Osteocyte (in vitro differentiated cells): ENCODE measurements around the gene EEF1AKMT1. TPM values are rescaled to one million over a fixed set of nuclear protein-coding genes. Genes with fewer than 3 reads are reported as not detected.

ENCODE experiments used
- DNase-seq: peaks from one replicate; pipeline ENCODE4 v3.0.0; 2021; ENCODE audit warnings: mixed read lengths; ENCODE audit not compliant: unreplicated experiment; ENCODE audit errors: extremely low spot score
- H3K27ac Mint-ChIP-seq: one replicate; pipeline ENCODE4 v1.8.0; 2021; ENCODE audit warnings: mild to moderate bottlenecking, mixed read lengths; ENCODE audit not compliant: unreplicated experiment
- H3K27me3 Mint-ChIP-seq: one replicate; pipeline ENCODE4 v1.8.0; 2021; ENCODE audit warnings: mixed read lengths; ENCODE audit not compliant: unreplicated experiment
- H3K36me3 Mint-ChIP-seq: one replicate; pipeline ENCODE4 v1.8.0; 2021; ENCODE audit warnings: mixed read lengths; ENCODE audit not compliant: unreplicated experiment
- H3K4me1 Mint-ChIP-seq: one replicate; pipeline ENCODE4 v1.8.0; 2021; ENCODE audit warnings: mixed read lengths; ENCODE audit not compliant: unreplicated experiment
- H3K4me3 Mint-ChIP-seq: one replicate; pipeline ENCODE4 v1.8.0; 2021; ENCODE audit warnings: mild to moderate bottlenecking, moderate library complexity, mixed read lengths; ENCODE audit not compliant: unreplicated experiment
- H3K9me3 Mint-ChIP-seq: one replicate; pipeline ENCODE4 v1.8.0; 2021; ENCODE audit warnings: mixed read lengths; ENCODE audit not compliant: unreplicated experiment
- CTCF ChIP-seq: fragments of 200-600 bp; sonication (generic); IDR thresholded peaks from 2 replicates; pipeline ENCODE4 v1.5.0; 2021; ENCODE audit warnings: antibody characterized with exemption, mild to moderate bottlenecking, moderate library complexity
- total RNA-seq: library from RNA; stranded (reverse); gene quantifications from 2 replicates; pipeline ENCODE4 v1.2.1, GENCODE V29; 2021

EEF1AKMT1 gene
- total RNA-seq, 1 donor from 2014 or later: 10.8 TPM

GRCh38 chr13:20778311-20778710 lies 4.5 kb upstream of the EEF1AKMT1 start:
- peaks cover 11% of the 10 kb centered on the region for H3K36me3 Mint-ChIP-seq
- no peak overlapping the region for H3K4me3 Mint-ChIP-seq
- DNase-seq: no peak
- H3K4me1 Mint-ChIP-seq: peaks cover 7% of the 10 kb centered on the region
- H3K9me3 Mint-ChIP-seq: no peaks in the 10 kb centered on the region
- H3K27me3 Mint-ChIP-seq: no peaks in the 10 kb centered on the region
- no peak overlapping the region for H3K27ac Mint-ChIP-seq
- TF ChIP-seq CTCF: no peak

GRCh38 chr13:20776751-20777150 lies 3.0 kb upstream of the EEF1AKMT1 start:
- H3K27ac Mint-ChIP-seq: no peak overlapping the region
- no peak overlapping the region for H3K4me3 Mint-ChIP-seq
- H3K4me1 Mint-ChIP-seq: peaks cover 19% of the 10 kb centered on the region
- H3K27me3 Mint-ChIP-seq: no peaks in the 10 kb centered on the region
- peaks cover 9% of the 10 kb centered on the region for H3K36me3 Mint-ChIP-seq
- H3K9me3 Mint-ChIP-seq: no peaks in the 10 kb centered on the region
- TF ChIP-seq CTCF: no peak
- no peak for DNase-seq

DNA sequence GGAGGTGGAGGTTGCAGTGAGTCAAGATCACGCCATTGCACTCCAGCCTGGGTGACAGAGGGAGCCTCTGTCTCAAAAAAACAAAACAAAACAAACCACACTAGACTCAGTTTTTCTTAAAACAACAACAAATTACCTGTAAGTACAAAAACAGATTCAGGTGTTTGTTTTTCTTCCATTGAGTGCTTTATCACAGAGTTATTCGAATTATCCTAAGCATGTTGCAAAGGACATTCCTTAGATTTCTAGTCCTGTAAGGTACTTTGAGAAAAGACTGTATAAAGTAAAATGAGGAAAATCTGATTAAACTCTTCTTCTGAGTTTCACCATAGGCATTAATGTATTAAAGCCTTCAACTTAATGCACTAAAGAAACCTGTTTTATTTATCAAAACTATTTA lies 2.2 kb upstream of the EEF1AKMT1 start:
- peaks cover 22% of the 10 kb centered on the region for H3K4me1 Mint-ChIP-seq
- H3K9me3 Mint-ChIP-seq: peaks cover 3% of the 10 kb centered on the region
- no peaks in the 10 kb centered on the region for H3K27me3 Mint-ChIP-seq
- no peak overlapping the region for H3K27ac Mint-ChIP-seq
- peaks cover 10% of the 10 kb centered on the region for H3K36me3 Mint-ChIP-seq
- no peak for DNase-seq
- H3K4me3 Mint-ChIP-seq: no peak overlapping the region
- no peak for TF ChIP-seq CTCF

DNA sequence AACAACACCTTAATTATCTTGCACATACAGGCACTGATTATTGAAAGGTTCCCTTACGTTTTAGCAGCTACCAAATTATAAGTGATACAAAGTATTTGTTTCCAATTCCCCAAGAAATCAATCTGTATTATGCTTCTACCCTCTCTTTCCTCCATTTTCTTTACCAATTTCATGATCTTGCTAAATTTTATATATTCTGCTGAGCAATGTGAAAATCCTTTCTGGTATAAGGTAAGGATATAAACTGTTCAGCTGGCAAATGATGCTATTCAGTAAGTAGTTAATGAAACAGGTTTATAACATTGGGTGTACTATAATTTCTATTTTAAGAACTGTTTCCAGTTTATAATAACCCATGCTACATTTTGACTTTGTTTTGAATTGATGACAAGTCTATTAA lies 985 bp upstream of the EEF1AKMT1 start:
- H3K36me3 Mint-ChIP-seq: peaks cover 16% of the 10 kb centered on the region
- no peak for TF ChIP-seq CTCF
- DNase-seq: no peak
- H3K27me3 Mint-ChIP-seq: no peaks in the 10 kb centered on the region
- H3K9me3 Mint-ChIP-seq: peaks cover 11% of the 10 kb centered on the region
- H3K4me3 Mint-ChIP-seq: peak overlapping the region; percentile 99
- H3K4me1 Mint-ChIP-seq: peaks cover 22% of the 10 kb centered on the region
- H3K27ac Mint-ChIP-seq: peak overlapping the region; percentile 47

DNA sequence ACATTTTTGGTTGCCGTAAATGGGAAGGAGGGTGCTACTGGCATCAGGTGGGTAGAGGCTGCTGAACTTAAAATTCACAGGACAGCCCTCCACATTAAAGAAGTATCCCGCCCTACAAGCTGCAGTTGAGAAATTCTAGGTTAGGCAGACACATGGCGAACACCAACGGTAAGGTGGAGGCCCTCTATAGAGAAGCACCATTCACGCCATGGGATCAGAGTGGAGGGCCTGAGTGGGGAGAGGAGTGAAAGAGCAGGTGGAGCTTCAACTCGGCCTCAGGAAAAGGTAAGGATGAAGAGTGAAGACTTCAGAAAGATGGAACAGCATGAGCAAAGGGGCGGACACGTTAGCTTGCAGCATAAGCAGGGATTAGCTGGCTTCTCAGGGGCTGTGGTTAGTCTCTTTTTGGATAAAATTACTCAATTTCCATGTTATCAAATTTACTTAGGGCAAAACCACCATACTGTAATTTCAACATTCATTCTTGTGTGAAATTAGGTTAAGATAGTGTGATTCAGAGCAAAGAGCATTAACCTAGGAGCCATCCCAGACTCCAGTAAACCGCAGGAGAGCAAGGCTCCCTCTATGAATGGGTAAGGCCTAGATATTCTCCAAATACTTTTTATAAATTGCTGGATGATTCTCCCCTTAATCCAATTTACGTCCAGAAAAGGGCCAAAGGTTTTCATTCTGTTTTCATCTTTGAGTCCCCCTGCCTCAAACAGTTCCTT lies 1.2 kb downstream of the EEF1AKMT1 start:
- peaks cover 34% of the 10 kb centered on the region for H3K36me3 Mint-ChIP-seq
- H3K4me3 Mint-ChIP-seq: peak overlapping the region; percentile 99
- TF ChIP-seq CTCF: no peak
- peaks cover 22% of the 10 kb centered on the region for H3K4me1 Mint-ChIP-seq
- no peaks in the 10 kb centered on the region for H3K27me3 Mint-ChIP-seq
- no peak for DNase-seq
- H3K9me3 Mint-ChIP-seq: peaks cover 31% of the 10 kb centered on the region
- peak overlapping the region; percentile 99 for H3K27ac Mint-ChIP-seq
